Chondrocyte (in vitro differentiated cells): ENCODE results near the gene MAN2A1. TPM values are rescaled to one million over a fixed set of nuclear protein-coding genes. Genes with fewer than 3 reads are reported as not detected.

Experiments used
- DNase-seq: peaks from one replicate; pipeline ENCODE4 v3.0.0; 2021; ENCODE audit warnings: mixed read lengths, low spot score
- H3K27ac Mint-ChIP-seq: one replicate; pipeline ENCODE4 v1.8.0; 2021; ENCODE audit warnings: mild to moderate bottlenecking, moderate library complexity, mixed read lengths; ENCODE audit not compliant: unreplicated experiment
- H3K27me3 Mint-ChIP-seq: 2 replicates; pipeline ENCODE4 v1.8.0; 2021; ENCODE audit warnings: low read depth, mixed read lengths
- H3K36me3 Mint-ChIP-seq: 2 replicates; pipeline ENCODE4 v1.8.0; 2021; ENCODE audit warnings: low read depth, mixed read lengths
- H3K4me1 Mint-ChIP-seq: 2 replicates; pipeline ENCODE4 v1.8.0; 2021; ENCODE audit warnings: low read depth, mild to moderate bottlenecking, mixed read lengths
- H3K4me3 Mint-ChIP-seq: one replicate; pipeline ENCODE4 v1.8.0; 2021; ENCODE audit warnings: mild to moderate bottlenecking, moderate library complexity, mixed read lengths; ENCODE audit not compliant: unreplicated experiment
- H3K9me3 Mint-ChIP-seq: 2 replicates; pipeline ENCODE4 v1.8.0; 2021; ENCODE audit warnings: low read depth, mixed read lengths
- total RNA-seq: library from RNA; stranded (reverse); gene quantifications from 3 replicates; pipeline ENCODE4 v1.2.1, GENCODE V29; 2021
- TF ChIP-seq, protein P1 (sequence below): fragments of 200-600 bp; sonication (generic); IDR thresholded peaks from 2 replicates; pipeline ENCODE4 v1.5.0; 2021; ENCODE audit warnings: antibody characterized with exemption, mild to moderate bottlenecking, moderate library complexity

Gene MAN2A1
- total RNA-seq, 1 donor from 2014 or later: 75.0 TPM

DNA sequence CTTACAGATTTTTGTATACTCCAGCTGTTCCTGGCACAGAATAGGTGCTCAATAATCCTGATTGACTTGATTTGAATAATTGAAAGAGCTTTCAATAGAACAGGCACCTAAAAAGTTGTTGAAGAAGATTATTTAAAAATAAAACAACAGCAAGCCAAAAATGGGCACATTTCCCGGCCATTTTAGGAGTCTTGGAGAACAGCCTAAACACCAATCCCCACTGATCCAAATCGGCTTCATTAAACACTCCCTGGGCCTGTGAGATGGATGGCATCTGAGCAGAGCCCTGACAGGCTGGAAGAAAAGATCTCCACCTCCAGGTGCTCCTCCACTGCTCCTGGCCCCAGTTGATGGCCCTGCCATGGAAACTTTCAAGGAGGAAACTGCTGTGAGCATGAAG is 213.3 kb downstream of the MAN2A1 start:
- no peak for DNase-seq
- no peaks in the 10 kb centered on the region for H3K27me3 Mint-ChIP-seq
- H3K27ac Mint-ChIP-seq: no peak overlapping the region
- H3K4me3 Mint-ChIP-seq: no peak overlapping the region
- no peaks in the 10 kb centered on the region for H3K9me3 Mint-ChIP-seq
- peaks cover 16% of the 10 kb centered on the region for H3K4me1 Mint-ChIP-seq
- H3K36me3 Mint-ChIP-seq: no peaks in the 10 kb centered on the region
- TF ChIP-seq, protein P1, sequence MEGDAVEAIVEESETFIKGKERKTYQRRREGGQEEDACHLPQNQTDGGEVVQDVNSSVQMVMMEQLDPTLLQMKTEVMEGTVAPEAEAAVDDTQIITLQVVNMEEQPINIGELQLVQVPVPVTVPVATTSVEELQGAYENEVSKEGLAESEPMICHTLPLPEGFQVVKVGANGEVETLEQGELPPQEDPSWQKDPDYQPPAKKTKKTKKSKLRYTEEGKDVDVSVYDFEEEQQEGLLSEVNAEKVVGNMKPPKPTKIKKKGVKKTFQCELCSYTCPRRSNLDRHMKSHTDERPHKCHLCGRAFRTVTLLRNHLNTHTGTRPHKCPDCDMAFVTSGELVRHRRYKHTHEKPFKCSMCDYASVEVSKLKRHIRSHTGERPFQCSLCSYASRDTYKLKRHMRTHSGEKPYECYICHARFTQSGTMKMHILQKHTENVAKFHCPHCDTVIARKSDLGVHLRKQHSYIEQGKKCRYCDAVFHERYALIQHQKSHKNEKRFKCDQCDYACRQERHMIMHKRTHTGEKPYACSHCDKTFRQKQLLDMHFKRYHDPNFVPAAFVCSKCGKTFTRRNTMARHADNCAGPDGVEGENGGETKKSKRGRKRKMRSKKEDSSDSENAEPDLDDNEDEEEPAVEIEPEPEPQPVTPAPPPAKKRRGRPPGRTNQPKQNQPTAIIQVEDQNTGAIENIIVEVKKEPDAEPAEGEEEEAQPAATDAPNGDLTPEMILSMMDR: no peak

GRCh38 chr5:109905906-109906305 is 216.2 kb downstream of the MAN2A1 start:
- Mint-ChIP-seq H3K9me3 (no peaks in the 10 kb centered on the region), H3K27me3 (no peaks in the 10 kb centered on the region), H3K27ac (no peak overlapping the region), H3K4me3 (no peak overlapping the region), H3K4me1 (peaks cover 18% of the 10 kb centered on the region), H3K36me3 (no peaks in the 10 kb centered on the region)
- DNase-seq: no peak
- TF ChIP-seq, protein P1: no peak

DNA sequence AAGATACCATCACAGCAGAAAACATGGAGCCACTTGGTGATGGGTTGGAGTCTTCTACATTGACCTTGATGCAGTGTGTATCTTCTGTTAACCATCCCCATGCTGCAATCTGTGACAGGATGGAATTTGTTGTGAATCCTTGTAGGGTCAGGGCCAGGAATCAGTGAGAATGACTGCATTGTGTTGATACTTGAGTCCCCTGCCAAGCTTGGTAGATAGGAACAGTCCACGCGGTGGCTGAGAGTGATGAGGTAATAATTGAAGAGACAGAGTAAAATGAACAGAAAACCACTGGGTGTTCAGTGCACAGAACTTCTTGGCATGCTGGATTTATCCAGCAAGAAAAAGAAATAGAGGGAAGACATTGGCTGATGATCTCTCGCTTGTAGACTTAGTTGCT is 217.5 kb downstream of the MAN2A1 start:
- no peak for DNase-seq
- H3K27ac Mint-ChIP-seq: no peak overlapping the region

GRCh38 chr5:109907731-109908130 is 218.0 kb downstream of the MAN2A1 start:
- TF ChIP-seq, protein P1: peak; percentile 64
- no peaks in the 10 kb centered on the region for H3K27me3 Mint-ChIP-seq
- H3K4me3 Mint-ChIP-seq: no peak overlapping the region
- peaks cover 22% of the 10 kb centered on the region for H3K4me1 Mint-ChIP-seq
- peak overlapping the region; percentile 2 for H3K27ac Mint-ChIP-seq
- H3K9me3 Mint-ChIP-seq: no peaks in the 10 kb centered on the region
- H3K36me3 Mint-ChIP-seq: no peaks in the 10 kb centered on the region
- no peak for DNase-seq

More for the DNA sequence above, 217.5 kb downstream of the MAN2A1 start:
- peaks cover 22% of the 10 kb centered on the region for H3K4me1 Mint-ChIP-seq
- H3K9me3 Mint-ChIP-seq: no peaks in the 10 kb centered on the region
- TF ChIP-seq, protein P1: no peak
- no peaks in the 10 kb centered on the region for H3K27me3 Mint-ChIP-seq
- H3K36me3 Mint-ChIP-seq: no peaks in the 10 kb centered on the region
- H3K4me3 Mint-ChIP-seq: no peak overlapping the region

DNA sequence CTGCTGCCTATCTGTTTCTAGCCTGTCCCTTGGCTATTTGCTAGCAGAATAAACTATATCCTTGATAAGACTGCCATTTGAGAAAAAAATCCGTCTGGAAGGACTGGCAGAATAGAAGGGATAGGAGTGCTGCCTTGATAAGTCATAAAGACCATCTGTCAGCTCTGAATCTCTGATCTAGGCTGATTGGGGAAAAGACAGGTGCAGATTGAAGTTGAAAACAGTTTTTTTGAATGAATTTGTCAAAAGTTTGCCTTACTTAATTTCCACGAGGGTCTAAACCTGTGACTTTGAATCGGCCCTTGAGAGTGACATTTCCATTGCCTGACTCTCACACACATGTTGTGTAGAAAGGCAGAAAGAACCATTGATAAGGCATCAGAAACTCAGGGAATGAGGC is 218.6 kb downstream of the MAN2A1 start:
- Mint-ChIP-seq H3K4me3 (no peak overlapping the region), H3K36me3 (no peaks in the 10 kb centered on the region), H3K4me1 (peaks cover 22% of the 10 kb centered on the region), H3K27ac (no peak overlapping the region), H3K27me3 (no peaks in the 10 kb centered on the region), H3K9me3 (no peaks in the 10 kb centered on the region)
- no peak for DNase-seq
- TF ChIP-seq, protein P1: no peak
